ENCODE measurements around the gene FGGY. TPM values are rescaled to one million over a fixed set of nuclear protein-coding genes. Genes with fewer than 3 reads are reported as not detected.

FGGY gene
- total RNA-seq, 1 experiment from 2014 or later, result 12.0 TPM

DNA sequence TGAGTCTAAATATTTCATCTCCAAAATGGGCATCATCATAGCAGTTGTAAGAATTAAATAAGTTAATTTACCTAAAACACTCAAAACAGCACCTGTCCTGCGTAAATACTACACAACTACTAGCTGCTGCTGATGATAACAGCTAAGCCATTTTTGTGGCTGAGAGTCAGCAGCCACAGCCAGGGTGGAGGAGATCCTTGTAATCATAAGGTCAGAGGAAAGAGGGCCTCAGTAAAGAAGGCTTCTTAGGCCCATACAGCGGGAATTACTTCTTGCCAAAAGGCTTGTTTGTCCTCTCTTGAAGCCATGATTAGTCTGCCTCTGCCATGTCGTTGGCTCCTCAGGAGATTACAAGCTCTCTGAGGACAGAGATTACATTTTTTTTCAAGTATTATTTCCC, 245.0 kb downstream of the FGGY start:
- H3K4me3 Mint-ChIP-seq, result no peak overlapping the region
- ChIA-PET CTCF (no interaction called here), POLR2A (no interaction called here)
- H3K4me1 Mint-ChIP-seq, result peaks cover 7% of the 10 kb centered on the region
- H3K27me3 Mint-ChIP-seq (ENCODE audit: low read depth), result no peaks in the 10 kb centered on the region
- TF ChIP-seq FOXK1 (CRISPR knock-in tag; IDR thresholded peaks at IDR 0.05) (no peak), ZNF121 (CRISPR knock-in tag; IDR thresholded peaks at IDR 0.05) (no peak), SP1 (CRISPR knock-in tag; conservative IDR thresholded peaks at IDR 0.05) (no peak), ZNF396 (CRISPR knock-in tag; IDR thresholded peaks at IDR 0.05; ENCODE audit: borderline replicate concordance) (no peak), SMAD4 (CRISPR knock-in tag; IDR thresholded peaks at IDR 0.05) (no peak), NR1H2 (CRISPR knock-in tag; IDR thresholded peaks at IDR 0.05) (no peak), ETV6 (CRISPR knock-in tag; IDR thresholded peaks at IDR 0.05) (no peak), KAT7 (CRISPR knock-in tag; IDR thresholded peaks at IDR 0.05; ENCODE audit: borderline replicate concordance) (no peak), NR3C1 (CRISPR knock-in tag; conservative IDR thresholded peaks at IDR 0.05; ENCODE audit: low read depth) (no peak), FOXJ3 (CRISPR knock-in tag; IDR thresholded peaks at IDR 0.05; ENCODE audit: borderline replicate concordance) (no peak), TP53 (CRISPR knock-in tag; IDR thresholded peaks at IDR 0.05) (no peak)
- TF ChIP-seq, protein P1, sequence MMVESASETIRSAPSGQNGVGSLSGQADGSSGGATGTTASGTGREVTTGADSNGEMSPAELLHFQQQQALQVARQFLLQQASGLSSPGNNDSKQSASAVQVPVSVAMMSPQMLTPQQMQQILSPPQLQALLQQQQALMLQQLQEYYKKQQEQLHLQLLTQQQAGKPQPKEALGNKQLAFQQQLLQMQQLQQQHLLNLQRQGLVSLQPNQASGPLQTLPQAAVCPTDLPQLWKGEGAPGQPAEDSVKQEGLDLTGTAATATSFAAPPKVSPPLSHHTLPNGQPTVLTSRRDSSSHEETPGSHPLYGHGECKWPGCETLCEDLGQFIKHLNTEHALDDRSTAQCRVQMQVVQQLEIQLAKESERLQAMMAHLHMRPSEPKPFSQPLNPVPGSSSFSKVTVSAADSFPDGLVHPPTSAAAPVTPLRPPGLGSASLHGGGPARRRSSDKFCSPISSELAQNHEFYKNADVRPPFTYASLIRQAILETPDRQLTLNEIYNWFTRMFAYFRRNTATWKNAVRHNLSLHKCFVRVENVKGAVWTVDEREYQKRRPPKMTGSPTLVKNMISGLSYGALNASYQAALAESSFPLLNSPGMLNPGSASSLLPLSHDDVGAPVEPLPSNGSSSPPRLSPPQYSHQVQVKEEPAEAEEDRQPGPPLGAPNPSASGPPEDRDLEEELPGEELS (CRISPR knock-in tag; IDR thresholded peaks at IDR 0.05), result no peak
- TF ChIP-seq, protein P2, sequence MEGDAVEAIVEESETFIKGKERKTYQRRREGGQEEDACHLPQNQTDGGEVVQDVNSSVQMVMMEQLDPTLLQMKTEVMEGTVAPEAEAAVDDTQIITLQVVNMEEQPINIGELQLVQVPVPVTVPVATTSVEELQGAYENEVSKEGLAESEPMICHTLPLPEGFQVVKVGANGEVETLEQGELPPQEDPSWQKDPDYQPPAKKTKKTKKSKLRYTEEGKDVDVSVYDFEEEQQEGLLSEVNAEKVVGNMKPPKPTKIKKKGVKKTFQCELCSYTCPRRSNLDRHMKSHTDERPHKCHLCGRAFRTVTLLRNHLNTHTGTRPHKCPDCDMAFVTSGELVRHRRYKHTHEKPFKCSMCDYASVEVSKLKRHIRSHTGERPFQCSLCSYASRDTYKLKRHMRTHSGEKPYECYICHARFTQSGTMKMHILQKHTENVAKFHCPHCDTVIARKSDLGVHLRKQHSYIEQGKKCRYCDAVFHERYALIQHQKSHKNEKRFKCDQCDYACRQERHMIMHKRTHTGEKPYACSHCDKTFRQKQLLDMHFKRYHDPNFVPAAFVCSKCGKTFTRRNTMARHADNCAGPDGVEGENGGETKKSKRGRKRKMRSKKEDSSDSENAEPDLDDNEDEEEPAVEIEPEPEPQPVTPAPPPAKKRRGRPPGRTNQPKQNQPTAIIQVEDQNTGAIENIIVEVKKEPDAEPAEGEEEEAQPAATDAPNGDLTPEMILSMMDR (IDR thresholded peaks at IDR 0.05), result no peak
- TF ChIP-seq, protein P3, sequence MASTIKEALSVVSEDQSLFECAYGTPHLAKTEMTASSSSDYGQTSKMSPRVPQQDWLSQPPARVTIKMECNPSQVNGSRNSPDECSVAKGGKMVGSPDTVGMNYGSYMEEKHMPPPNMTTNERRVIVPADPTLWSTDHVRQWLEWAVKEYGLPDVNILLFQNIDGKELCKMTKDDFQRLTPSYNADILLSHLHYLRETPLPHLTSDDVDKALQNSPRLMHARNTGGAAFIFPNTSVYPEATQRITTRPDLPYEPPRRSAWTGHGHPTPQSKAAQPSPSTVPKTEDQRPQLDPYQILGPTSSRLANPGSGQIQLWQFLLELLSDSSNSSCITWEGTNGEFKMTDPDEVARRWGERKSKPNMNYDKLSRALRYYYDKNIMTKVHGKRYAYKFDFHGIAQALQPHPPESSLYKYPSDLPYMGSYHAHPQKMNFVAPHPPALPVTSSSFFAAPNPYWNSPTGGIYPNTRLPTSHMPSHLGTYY (CRISPR knock-in tag; IDR thresholded peaks at IDR 0.05), result no peak
- TF ChIP-seq, protein P4, sequence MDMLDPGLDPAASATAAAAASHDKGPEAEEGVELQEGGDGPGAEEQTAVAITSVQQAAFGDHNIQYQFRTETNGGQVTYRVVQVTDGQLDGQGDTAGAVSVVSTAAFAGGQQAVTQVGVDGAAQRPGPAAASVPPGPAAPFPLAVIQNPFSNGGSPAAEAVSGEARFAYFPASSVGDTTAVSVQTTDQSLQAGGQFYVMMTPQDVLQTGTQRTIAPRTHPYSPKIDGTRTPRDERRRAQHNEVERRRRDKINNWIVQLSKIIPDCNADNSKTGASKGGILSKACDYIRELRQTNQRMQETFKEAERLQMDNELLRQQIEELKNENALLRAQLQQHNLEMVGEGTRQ (CRISPR knock-in tag; IDR thresholded peaks at IDR 0.05), result no peak
- TF ChIP-seq, protein P5, sequence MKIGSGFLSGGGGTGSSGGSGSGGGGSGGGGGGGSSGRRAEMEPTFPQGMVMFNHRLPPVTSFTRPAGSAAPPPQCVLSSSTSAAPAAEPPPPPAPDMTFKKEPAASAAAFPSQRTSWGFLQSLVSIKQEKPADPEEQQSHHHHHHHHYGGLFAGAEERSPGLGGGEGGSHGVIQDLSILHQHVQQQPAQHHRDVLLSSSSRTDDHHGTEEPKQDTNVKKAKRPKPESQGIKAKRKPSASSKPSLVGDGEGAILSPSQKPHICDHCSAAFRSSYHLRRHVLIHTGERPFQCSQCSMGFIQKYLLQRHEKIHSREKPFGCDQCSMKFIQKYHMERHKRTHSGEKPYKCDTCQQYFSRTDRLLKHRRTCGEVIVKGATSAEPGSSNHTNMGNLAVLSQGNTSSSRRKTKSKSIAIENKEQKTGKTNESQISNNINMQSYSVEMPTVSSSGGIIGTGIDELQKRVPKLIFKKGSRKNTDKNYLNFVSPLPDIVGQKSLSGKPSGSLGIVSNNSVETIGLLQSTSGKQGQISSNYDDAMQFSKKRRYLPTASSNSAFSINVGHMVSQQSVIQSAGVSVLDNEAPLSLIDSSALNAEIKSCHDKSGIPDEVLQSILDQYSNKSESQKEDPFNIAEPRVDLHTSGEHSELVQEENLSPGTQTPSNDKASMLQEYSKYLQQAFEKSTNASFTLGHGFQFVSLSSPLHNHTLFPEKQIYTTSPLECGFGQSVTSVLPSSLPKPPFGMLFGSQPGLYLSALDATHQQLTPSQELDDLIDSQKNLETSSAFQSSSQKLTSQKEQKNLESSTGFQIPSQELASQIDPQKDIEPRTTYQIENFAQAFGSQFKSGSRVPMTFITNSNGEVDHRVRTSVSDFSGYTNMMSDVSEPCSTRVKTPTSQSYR (CRISPR knock-in tag; IDR thresholded peaks at IDR 0.05), result no peak
- no peaks in the 10 kb centered on the region; the same call in 1 of the 2 replicates for H3K9me3 Mint-ChIP-seq
- ATAC-seq, result no peak
- H3K27ac Mint-ChIP-seq, result no peak overlapping the region
- no peaks in the 10 kb centered on the region for H3K36me3 Mint-ChIP-seq
- no peak for DNase-seq (ENCODE audit: low spot score)

DNA sequence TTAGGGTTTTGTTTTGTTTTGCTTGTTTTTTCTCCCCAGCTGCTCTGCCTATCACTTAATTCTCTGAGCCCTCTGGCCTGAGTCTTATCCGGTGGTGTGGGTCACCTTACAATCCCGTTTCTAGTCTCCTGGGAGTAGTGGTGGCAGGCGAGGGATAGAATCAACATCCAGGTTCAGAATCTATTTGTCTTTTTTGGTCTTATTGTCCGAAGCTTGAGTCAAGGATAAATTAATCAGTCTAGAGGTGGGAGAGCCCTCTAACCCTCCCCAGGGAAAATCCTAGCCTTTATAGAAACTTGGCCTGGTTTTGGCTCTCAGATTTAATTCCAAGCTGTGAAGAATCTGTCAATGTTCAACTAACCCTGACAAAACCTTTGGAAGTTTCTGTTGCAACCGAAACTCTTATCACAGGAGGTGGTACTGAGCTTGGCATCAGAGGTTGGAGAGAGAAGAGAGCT, 246.3 kb downstream of the FGGY start:
- POLR2A ChIA-PET, result no interaction called here
- H3K27ac Mint-ChIP-seq, result no peak overlapping the region
- H3K4me3 Mint-ChIP-seq, result no peak overlapping the region
- no peak for DNase-seq (ENCODE audit: low spot score)
- CTCF ChIA-PET, result no interaction called here
- H3K36me3 Mint-ChIP-seq, result no peaks in the 10 kb centered on the region
- no peaks in the 10 kb centered on the region for H3K27me3 Mint-ChIP-seq (ENCODE audit: low read depth)
- no peaks in the 10 kb centered on the region for H3K9me3 Mint-ChIP-seq
- H3K4me1 Mint-ChIP-seq, result peaks cover 7% of the 10 kb centered on the region
- 0 out of 2 replicates have a peak, but pooled peaks have one; percentile 22 for ATAC-seq
- TF ChIP-seq FOXP1 (CRISPR knock-in tag; IDR thresholded peaks at IDR 0.05; ENCODE audit: borderline replicate concordance), result no peak
- no peak for TF ChIP-seq TEAD1 (CRISPR knock-in tag; IDR thresholded peaks at IDR 0.05)
- no peak for TF ChIP-seq ZNF317 (CRISPR knock-in tag; IDR thresholded peaks at IDR 0.05; ENCODE audit: borderline replicate concordance, low read depth)
- TF ChIP-seq, protein P6, sequence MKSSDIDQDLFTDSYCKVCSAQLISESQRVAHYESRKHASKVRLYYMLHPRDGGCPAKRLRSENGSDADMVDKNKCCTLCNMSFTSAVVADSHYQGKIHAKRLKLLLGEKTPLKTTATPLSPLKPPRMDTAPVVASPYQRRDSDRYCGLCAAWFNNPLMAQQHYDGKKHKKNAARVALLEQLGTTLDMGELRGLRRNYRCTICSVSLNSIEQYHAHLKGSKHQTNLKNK (CRISPR knock-in tag; IDR thresholded peaks at IDR 0.05), result no peak
- TF ChIP-seq TCF7 (CRISPR knock-in tag; IDR thresholded peaks at IDR 0.05; ENCODE audit: low read depth), result no peak
- TF ChIP-seq ZNF219 (CRISPR knock-in tag; IDR thresholded peaks at IDR 0.05; ENCODE audit: borderline replicate concordance), result no peak
- no peak for TF ChIP-seq SP1 (CRISPR knock-in tag; conservative IDR thresholded peaks at IDR 0.05)
- TF ChIP-seq HMGA2 (CRISPR knock-in tag; IDR thresholded peaks at IDR 0.05), result no peak
- TF ChIP-seq, protein P7, sequence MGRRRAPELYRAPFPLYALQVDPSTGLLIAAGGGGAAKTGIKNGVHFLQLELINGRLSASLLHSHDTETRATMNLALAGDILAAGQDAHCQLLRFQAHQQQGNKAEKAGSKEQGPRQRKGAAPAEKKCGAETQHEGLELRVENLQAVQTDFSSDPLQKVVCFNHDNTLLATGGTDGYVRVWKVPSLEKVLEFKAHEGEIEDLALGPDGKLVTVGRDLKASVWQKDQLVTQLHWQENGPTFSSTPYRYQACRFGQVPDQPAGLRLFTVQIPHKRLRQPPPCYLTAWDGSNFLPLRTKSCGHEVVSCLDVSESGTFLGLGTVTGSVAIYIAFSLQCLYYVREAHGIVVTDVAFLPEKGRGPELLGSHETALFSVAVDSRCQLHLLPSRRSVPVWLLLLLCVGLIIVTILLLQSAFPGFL (CRISPR knock-in tag; IDR thresholded peaks at IDR 0.05; ENCODE audit: borderline replicate concordance), result no peak
- no peak for TF ChIP-seq ZNF416 (CRISPR knock-in tag; IDR thresholded peaks at IDR 0.05)
- TF ChIP-seq, protein P8, sequence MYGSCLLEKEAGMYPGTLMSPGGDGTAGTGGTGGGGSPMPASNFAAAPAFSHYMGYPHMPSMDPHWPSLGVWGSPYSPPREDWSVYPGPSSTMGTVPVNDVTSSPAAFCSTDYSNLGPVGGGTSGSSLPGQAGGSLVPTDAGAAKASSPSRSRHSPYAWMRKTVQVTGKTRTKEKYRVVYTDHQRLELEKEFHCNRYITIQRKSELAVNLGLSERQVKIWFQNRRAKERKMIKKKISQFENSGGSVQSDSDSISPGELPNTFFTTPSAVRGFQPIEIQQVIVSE (CRISPR knock-in tag; IDR thresholded peaks at IDR 0.05; ENCODE audit: borderline replicate concordance), result no peak
- TF ChIP-seq TP53 (CRISPR knock-in tag; IDR thresholded peaks at IDR 0.05), result no peak

Data from WTC11 (cell line).